Dermis lymphatic vessel endothelial cell (primary cell): ENCODE results near the gene CRYBG3. TPM values are rescaled to one million over a fixed set of nuclear protein-coding genes. Genes with fewer than 3 reads are reported as not detected.

Experiments
- total RNA-seq: library from RNA; depleted of rRNA; stranded (reverse); fragments of >200 nt; gene quantifications from 2 replicates; pipeline ENCODE4 v1.2.1, GENCODE V29; 2014

The CRYBG3 gene
- 18.4 and 24.4 TPM in 2 replicates for total RNA-seq

GRCh38 chr3:97821774-97822358 lies at the start of gene CRYBG3:
Gene CRYBG3, plus strand, starts transcription at chr3:97822011. Its CDS starts 196 bp downstream, at chr3:97822207.

GRCh38 chr3:97971679-97972567 lies 150.1 kb downstream of the CRYBG3 start, which contains the start of gene RIOX2:
Gene RIOX2, minus strand, starts transcription at chr3:97972431. Its CDS starts 4,838 bp downstream, at chr3:97967593.

Other genes with a start within 250 kb of the CRYBG3 start
- gene ARL6, start 57.3 kb upstream of the CRYBG3 start, total RNA-seq, result 6.0 TPM in 2 replicates
- gene RIOX2, start 150.4 kb downstream of the CRYBG3 start, total RNA-seq, result 29.3 and 31.1 TPM in 2 replicates
- gene GABRR3, start 213.3 kb downstream of the CRYBG3 start, total RNA-seq, result not detected in 2 replicates